Motor neuron (in vitro differentiated cells): ENCODE measurements around the gene PLA2G10. TPM values are rescaled to one million over a fixed set of nuclear protein-coding genes. Genes with fewer than 3 reads are reported as not detected.

Experiments used
- ATAC-seq, 8 experiments: fragments of 200-7000 bp; cut with Tn5 transposase; replicated peaks in 6 of 8; 2 replicates each; pipeline ENCODE4 v1.8.0; 2021; ENCODE audit warnings: mild to moderate bottlenecking in 8 of 8, moderate library complexity in 8 of 8
- H3K27ac ChIP-seq, 2 donors: fragments of 250-450 bp; sonication (Bioruptor Pico); 2 replicates each; pipeline ENCODE4 v1.9.0; 2021; ENCODE audit warnings: antibody characterized with exemption in 2 of 2, mild to moderate bottlenecking in 2 of 2, moderate library complexity in 1 of 2
- H3K4me1 ChIP-seq, 2 donors: fragments of 250-450 bp; sonication (Bioruptor Pico); replicated peaks in 1 of 2; 2 replicates each; pipeline ENCODE4 v1.6.1; 2021; ENCODE audit warnings: antibody characterized with exemption in 2 of 2, mild to moderate bottlenecking in 2 of 2, moderate library complexity in 1 of 2
- H3K4me3 ChIP-seq, 5 donors: fragments of 250-450 bp; sonication (Bioruptor Pico); 2 replicates each; pipeline ENCODE4 v1.9.0; 2021; ENCODE audit warnings: antibody characterized with exemption in 5 of 5, mild to moderate bottlenecking in 5 of 5, moderate library complexity in 4 of 5
- WGBS, 10 experiments: fragments of 450-650 bp; shearing (Covaris generic); methylation state at CpG; one replicate each; pipeline ENCODE4 v1.0.0; 2022; 5-methylcytosine and 5-hydroxymethylcytosine counted together
- in situ Hi-C, 9 experiments: fragments of 400-800 bp; cut with MboI; loops; one replicate each; pipeline ENCODE4 v1.15.0; 2021; ENCODE audit warnings: low sequenced_read_pairs in 9 of 9, low pct_unique_long_range_greater_than_20kb in 2 of 9; ENCODE audit not compliant: unreplicated experiment in 9 of 9
- total RNA-seq, 8 experiments: library from RNA; unstranded; fragments of 300-600 nt; gene quantifications; 2 replicates each; pipeline versions ENCODE4 v1.2.3 to v1.2.4, GENCODE V29; 2022

Gene PLA2G10
- total RNA-seq, 8 experiments from 2014 or later = not detected

- no peak overlapping the region for H3K27ac ChIP-seq
- ATAC-seq = no peak
- WGBS, 10 experiments = 50 to 83% (median 72%) methylated on average over 1 to 7 of the region's 11 CpGs; no CpG with 5 or more reads in 2 of the 10 experiments
- in situ Hi-C loops = no loop called here
- no peaks in the 10 kb centered on the region for H3K4me1 ChIP-seq
- no peak overlapping the region for H3K4me3 ChIP-seq
Measured at GRCh38 chr16:14678748-14679497, 15.2 kb downstream of the PLA2G10 start.

- 55 to 93% (median 81%) methylated on average over 2 to 5 of the region's 5 CpGs; no CpG with 5 or more reads in 1 of the 10 experiments for whole genome bisulfite sequencing, 10 experiments
- Histone ChIP-seq H3K4me3 (no peak overlapping the region), H3K4me1 (no peaks in the 10 kb centered on the region), H3K27ac (no peak overlapping the region)
- in situ Hi-C loops = no loop called here
- ATAC-seq = no peak
Measured at GRCh38 chr16:14677627-14678026, 16.5 kb downstream of the PLA2G10 start.

GRCh38 chr16:14676633-14677032 lies 17.5 kb downstream of the PLA2G10 start:
- in situ Hi-C loops = no loop called here
- H3K4me3 ChIP-seq = no peak overlapping the region
- no peak overlapping the region for H3K27ac ChIP-seq
- H3K4me1 ChIP-seq = no peaks in the 10 kb centered on the region
- 38 to 100% (median 76%) methylated on average over 1 to 2 of the region's 3 CpGs; no CpG with 5 or more reads in 1 of the 10 experiments for WGBS, 10 experiments
- no peak for ATAC-seq

GRCh38 chr16:14672403-14672971 lies 21.6 kb downstream of the PLA2G10 start:
- Histone ChIP-seq H3K4me3 (no peak overlapping the region), H3K27ac (no peak overlapping the region), H3K4me1 (no peaks in the 10 kb centered on the region)
- no peak for ATAC-seq
- in situ Hi-C loops = no loop called here
- 20 to 90% (median 70%) methylated on average over 1 to 5 of the region's 7 CpGs for WGBS, 10 experiments

GRCh38 chr16:14669776-14670175 lies 24.3 kb downstream of the PLA2G10 start:
- Histone ChIP-seq H3K4me1 (no peaks in the 10 kb centered on the region), H3K4me3 (no peak overlapping the region), H3K27ac (no peak overlapping the region)
- in situ Hi-C loops = no loop called here
- no peak for ATAC-seq
- 88 to 100% (median 100%) methylated on average over 1 to 2 of the region's 4 CpGs; no CpG with 5 or more reads in 7 of the 10 experiments for WGBS, 10 experiments

GRCh38 chr16:14668556-14669223 lies 25.4 kb downstream of the PLA2G10 start:
- no peak for ATAC-seq
- Histone ChIP-seq H3K4me3 (no peak overlapping the region), H3K27ac (no peak overlapping the region), H3K4me1 (no peaks in the 10 kb centered on the region)
- 77 to 100% (median 96%) methylated on average over 1 to 6 of the region's 7 CpGs for WGBS, 10 experiments
- in situ Hi-C loops = no loop called here

GRCh38 chr16:14667347-14668266 lies 26.5 kb downstream of the PLA2G10 start:
- WGBS, 10 experiments = 80 to 100% (median 94%) methylated on average over 1 to 10 of the region's 16 CpGs; no CpG with 5 or more reads in 4 of the 10 experiments
- H3K4me1 ChIP-seq = no peaks in the 10 kb centered on the region
- no peak for ATAC-seq
- H3K27ac ChIP-seq = no peak overlapping the region
- no peak overlapping the region for H3K4me3 ChIP-seq
- in situ Hi-C loops = no loop called here

GRCh38 chr16:14658063-14658462 lies 36.0 kb downstream of the PLA2G10 start:
- in situ Hi-C loops = no loop called here
- ATAC-seq = peak in 3 of 8 experiments; percentile 99
- Histone ChIP-seq H3K4me1 (no peaks in the 10 kb centered on the region), H3K27ac (no peak overlapping the region), H3K4me3 (no peak overlapping the region)
- 59 to 100% (median 66%) methylated on average over 1 to 2 of the region's 2 CpGs; no CpG with 5 or more reads in 6 of the 10 experiments for WGBS, 10 experiments

GRCh38 chr16:14652726-14653125 lies 41.4 kb downstream of the PLA2G10 start:
- in situ Hi-C loops = no loop called here
- WGBS, 10 experiments = 89 to 100% (median 100%) methylated on average over 1 to 2 of the region's 2 CpGs; no CpG with 5 or more reads in 1 of the 10 experiments
- H3K27ac ChIP-seq = no peak overlapping the region

GRCh38 chr16:14650629-14651028 lies 43.5 kb downstream of the PLA2G10 start:
- 48 to 100% (median 88%) methylated on average over 3 to 6 of the region's 6 CpGs; no CpG with 5 or more reads in 1 of the 10 experiments for WGBS, 10 experiments
- in situ Hi-C loops = no loop called here
- ATAC-seq = peak in 1 of 8 experiments; percentile 45
- H3K27ac ChIP-seq = no peak overlapping the region
- no peaks in the 10 kb centered on the region for H3K4me1 ChIP-seq
- H3K4me3 ChIP-seq = no peak overlapping the region

More at GRCh38 chr16:14652726-14653125, 41.4 kb downstream of the PLA2G10 start:
- no peaks in the 10 kb centered on the region for H3K4me1 ChIP-seq
- no peak overlapping the region for H3K4me3 ChIP-seq
- ATAC-seq = no peak

- Histone ChIP-seq H3K27ac (no peak overlapping the region), H3K4me3 (no peak overlapping the region), H3K4me1 (no peaks in the 10 kb centered on the region)
- in situ Hi-C loops = no loop called here
- ATAC-seq = no peak
- WGBS, 10 experiments = 70 to 100% (median 100%) methylated on average over 1 to 5 of the region's 10 CpGs; no CpG with 5 or more reads in 3 of the 10 experiments
Measured at GRCh38 chr16:14649816-14650215, 44.3 kb downstream of the PLA2G10 start.

GRCh38 chr16:14641926-14642325 lies 52.2 kb downstream of the PLA2G10 start:
- H3K27ac ChIP-seq = no peak overlapping the region
- peak in 1 of 8 experiments; percentile 15 for ATAC-seq
- WGBS, 10 experiments = 80 to 100% (median 99%) methylated on average over 2 to 5 of the region's 7 CpGs; no CpG with 5 or more reads in 2 of the 10 experiments
- H3K4me3 ChIP-seq = no peak overlapping the region
- in situ Hi-C loops = no loop called here
- H3K4me1 ChIP-seq = peaks cover 2 to 9% of the 10 kb centered on the region in 2 donors
